HG03139 (cell line): Measurements from ENCODE around the gene VPS9D1.
A peak's percentile ranks its signal among the peaks of the same experiment; 100 is the strongest.
"Not testable (repeated sequence)": the region's sequence is repeated elsewhere in the genome, so short reads cannot be mapped to it uniquely, and the experiment has no call there.

Experiments used
- ATAC-seq: cut with Tn5 transposase; IDR thresholded peaks from one replicate; pipeline ENCODE4 v1.9.1; 2021; ENCODE audit not compliant: unreplicated experiment

The VPS9D1 gene

DNA sequence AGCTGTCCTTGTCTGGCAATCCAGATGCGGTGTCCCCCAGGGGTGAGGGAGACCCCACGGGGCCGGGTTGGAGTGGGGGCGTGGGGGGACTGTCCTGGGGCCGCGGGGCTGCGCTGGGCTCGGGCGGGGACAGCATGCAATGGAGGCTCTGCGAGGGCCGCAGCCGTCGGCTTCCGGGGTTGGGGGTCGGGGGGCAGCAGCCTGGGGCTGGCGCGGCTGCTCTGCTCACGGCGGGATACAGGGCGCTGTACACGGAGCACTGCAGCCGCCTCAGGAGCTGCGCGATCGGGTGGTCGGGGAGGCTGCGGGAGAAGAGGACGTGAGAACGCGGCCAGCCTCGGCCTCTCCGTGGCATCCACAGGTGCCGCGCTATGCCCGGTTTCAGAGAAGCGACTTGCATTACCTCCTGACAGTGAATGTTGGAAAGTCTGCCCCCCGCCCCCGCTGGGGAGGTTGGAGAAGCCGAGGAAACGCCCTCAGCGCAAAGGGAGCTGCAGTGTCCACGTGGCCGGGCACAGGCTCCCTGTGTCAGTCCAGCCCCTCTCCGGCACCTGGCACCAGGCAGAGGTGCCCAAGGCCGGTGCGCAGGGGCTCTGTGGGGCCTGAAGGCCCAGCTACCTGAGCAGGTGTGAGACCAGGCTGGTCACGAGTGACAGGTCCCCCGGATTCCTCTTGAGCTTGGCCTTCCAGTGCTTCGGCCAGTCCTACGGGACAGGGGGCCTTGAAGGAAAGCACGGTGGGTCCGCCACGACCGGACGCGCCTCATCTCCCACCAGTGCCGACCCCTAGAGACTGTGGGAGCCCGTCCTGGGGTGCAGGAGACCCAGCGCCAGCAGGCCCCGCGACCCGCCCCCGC, 9.8 kb downstream of the VPS9D1 start:
- ATAC-seq, result no peak

DNA sequence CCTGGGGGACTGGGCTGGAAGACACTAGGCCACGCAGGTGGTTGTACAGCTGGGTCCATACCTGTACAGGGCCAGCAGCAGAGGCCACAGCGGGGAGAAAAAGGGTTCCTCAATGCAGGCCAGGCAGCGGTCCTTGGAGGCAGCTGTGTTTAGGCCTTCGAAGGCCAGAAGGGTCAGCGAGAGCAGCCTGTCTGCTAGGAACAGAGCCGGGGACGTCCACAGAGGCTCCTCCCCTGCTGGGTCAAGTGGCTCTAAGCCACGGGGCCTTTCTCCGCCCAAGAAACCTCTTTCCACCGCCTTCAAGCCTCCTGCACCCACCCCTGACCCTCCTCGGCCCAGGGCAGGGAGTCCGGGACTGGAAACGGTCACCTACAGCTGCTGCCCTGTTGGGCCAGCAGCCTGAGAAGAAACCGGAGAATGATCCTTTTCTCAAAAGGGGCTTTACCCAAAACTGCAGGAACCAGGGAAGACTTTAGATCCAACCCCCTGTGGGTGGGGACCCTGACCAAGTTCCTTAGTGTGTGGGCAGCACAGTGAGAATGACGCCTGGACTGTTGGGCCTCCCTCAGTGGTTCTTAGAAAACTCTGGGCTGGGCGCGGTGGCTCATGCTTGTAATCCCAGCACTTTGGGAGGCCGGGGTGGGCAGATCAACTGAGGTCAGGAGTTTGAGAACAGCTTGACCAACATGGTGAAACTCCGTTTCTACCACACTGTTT, 10.8 kb downstream of the VPS9D1 start:
- ATAC-seq, result no peak

DNA sequence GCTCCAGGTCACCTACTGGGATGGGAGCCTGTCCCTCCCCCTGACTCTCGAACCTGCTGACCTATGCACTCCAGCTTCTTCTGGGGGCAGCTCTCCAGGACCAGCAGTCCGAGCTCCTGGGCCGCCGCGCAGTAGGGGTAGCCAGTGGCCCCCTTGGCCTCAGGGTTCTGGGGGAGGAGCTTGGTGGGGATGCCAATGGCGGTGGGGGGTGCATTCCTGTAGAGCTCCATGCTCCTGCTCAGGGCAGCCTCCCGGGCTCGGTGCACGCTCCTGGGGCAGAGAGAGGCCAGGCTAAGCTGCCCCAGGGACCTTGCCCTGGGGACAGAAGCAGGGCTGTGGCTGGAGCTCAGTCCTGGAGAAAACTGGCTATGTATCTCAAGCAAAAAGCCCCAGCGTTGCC, 11.5 kb downstream of the VPS9D1 start:
- ATAC-seq, result no peak

DNA sequence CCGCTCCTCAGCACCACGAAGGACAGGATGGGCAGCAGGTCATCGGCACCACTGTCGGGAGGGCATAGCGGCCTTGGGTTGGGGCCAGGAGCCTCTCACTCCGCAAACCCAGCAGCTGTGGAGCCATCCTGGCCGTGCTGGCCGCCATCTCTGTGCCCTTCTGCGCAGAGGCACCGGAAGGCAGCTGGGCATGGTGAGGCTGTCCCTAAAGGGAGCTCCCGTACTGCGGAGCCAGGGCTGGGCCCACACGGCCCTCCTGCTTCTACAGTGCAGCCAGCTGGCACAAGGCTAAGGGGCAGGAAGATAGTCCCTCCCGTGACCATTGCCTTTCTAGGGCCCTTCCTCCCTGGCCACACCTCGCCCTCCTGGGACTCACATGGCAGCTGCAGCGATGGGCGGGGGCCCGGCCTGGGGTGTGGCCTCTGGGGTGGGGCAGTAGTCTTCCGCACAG, 12.2 kb downstream of the VPS9D1 start:
- no peak for ATAC-seq

DNA sequence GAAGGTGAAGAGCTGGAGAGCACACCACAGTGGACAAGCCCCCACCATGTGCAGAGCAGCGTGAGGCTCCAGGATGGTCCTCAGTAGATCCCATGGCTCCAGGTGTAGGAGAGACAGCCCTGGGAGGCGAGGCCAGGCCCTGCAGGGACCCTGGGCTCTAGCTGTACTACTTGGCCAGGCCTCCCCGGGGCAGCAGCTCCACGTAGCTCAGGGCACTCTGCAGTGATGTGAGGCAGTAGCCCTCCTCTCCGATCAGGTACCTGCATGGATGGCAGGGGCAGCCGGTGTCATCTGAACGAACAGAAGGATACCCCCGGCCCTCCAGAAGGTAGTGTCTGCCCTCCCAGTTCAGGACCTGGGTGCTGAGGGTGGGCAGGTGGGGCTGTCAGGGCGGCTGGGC, 13.0 kb downstream of the VPS9D1 start:
- ATAC-seq, result no peak

DNA sequence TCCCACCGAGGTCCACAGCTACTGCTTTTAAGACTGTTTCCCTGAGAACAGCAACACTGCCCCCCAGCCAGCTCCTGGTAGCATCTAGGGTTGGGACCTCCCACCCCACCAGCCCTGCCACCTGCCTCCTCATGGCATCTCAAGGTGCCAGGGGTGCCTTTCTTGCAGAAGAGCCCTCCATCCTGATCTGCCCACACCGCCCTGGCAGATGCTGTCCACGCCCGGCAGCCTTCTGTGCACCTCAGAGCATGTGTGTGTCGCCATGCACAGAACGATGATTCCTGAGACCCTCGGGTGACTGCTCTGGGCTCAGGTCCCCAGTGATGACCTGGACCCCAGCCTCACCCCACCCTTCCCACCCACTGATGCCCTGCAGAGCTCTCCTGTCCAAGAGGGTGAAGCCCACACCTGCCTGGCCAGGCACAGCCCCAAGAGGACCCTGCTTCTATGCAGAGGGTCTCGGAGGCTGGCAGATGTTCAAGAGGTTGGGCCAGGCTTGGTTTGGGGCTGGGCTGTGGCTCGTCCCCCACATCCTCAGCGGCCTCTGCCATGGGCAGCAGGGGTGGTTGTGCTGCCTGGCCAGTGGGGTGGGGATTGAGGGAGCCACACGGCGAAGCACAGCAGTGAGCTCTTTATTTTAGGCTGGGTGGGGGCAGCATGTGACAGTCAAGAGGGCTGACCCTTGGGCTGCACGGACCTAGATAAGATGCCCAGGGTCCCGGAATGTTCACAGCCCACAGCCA, 14.0 kb downstream of the VPS9D1 start:
- no peak for ATAC-seq

DNA sequence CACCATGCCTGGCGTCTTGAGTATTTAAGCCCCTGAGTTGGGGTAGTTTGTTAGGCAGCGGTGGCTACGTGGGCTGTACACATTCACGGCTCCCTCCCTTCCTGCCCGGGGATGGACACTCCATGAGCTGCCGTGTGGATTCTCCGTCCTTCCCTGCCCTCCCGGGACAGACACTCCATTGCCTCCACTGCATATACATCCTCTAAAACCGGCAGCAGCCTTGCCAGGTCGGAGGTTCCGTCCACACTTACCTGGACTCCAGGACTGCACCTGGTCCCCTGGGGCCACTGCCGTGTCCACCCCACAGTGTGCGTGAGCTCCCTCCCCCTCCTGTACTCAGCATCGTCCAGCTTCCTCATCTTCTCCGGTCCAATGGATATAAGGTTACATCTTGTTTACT, 15.7 kb downstream of the VPS9D1 start:
- ATAC-seq, result no peak

DNA sequence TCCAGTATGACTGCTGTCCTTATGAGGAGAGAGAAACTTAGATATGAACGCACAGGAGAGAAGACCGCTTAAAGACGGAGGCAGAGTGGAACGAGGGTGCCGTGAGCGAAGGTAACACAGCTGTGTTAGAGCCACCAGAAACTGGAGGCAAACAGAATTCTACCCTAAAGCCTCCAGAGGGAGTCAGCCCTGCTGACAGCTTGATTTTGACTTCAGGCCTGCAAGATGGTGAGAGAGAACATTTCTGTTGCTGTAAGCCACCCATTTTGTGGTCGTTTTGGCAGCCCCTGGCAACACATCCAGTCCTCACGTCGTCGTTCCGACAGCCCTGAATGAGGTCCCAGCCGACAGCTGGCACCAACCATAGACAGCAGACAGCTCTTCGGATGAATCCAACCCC, 16.4 kb downstream of the VPS9D1 start:
- no peak for ATAC-seq

DNA sequence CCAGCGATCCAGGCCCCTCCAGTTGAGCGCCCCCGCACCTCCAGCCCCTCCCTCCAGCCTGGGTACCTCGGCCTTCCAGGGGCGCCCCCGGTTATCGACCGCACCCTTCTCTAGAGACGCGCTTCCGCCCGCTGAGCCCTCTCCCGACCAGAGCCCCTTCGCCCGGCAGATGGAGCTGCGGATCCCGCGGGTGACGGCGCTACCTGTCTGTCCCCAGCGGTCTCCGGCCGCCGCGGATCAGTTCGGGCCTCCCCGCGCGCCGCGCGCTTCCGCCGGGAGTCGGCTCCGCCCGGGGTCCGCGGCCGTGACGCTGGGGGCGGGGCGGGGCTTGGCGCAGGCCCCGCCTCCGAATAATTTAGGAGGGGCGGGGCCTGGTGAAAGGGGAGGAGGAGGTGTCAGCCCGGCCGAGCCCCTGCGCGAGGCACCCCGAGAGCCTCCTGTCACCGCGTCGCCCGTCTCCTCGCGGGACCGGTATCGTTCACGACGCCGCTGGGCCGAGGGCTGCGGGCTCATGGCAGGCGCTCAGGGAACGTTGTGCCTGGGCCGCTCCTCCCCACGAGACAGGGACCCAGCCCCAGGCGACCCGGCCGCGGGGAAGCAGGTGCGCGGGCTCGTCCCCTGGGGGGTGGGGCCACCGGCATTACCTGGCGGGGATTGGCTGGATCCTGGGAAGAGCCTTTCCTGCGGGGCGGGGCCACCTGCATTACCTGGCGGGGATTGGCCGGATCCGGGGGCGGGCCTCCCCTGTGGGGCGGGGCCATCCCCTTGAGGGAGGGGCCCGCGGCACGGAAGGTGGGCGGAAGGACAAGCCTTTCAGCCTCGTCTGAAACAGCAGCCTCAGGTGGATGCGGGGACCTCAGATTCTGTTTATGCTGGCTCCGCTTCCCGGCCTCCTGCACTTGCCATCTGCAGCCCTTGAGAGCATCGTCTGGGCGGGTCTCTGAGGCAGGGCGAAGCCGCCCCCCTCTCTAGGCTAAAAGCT, 19.0 kb downstream of the VPS9D1 start, which contains the start of gene SPATA2L:
SPATA2L (minus strand) TSS at position 281 of the 982 bp plus-strand sequence. CDS start 473 bp downstream, outside the sequence.
- ATAC-seq, result peak; percentile 63

DNA sequence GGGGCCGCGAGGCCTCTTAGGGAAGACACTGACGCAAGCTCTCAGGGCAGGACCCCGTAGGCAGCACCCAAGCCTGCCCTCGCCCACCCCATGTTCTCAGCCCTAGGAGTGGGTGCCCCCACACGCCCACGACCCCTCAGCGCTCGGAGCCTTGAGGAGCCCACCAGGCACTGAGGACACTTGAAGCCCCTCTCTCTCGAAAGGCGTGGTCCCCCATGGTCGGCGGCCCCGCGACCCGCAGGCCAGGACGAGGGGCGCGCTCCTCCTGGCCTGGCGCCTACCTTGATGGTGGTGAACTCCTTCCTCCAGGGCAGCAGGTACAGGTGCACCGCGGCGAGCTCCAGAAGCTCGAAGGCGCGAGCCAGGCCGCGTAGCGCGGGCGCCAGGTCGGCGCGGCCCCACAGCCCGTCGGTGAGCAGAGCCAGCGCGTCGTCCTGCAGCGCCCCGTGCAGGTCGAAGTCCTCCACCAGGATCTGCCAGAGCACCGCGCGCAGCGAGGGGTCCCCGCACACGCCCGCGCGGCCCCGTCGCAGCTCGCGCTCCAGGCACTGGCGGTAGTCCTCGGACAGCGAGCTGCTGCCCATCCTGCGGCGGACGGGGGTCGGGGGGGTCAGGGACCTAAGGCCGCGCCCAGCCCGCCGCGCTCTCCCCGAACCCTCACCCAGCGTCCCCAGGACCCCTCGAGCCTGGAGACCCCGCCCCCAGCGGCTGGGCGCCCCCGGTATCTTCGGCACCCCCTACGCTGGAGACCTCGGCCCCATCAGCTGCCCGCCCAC, 19.9 kb downstream of the VPS9D1 start:
- ATAC-seq, result peak; percentile 17

DNA sequence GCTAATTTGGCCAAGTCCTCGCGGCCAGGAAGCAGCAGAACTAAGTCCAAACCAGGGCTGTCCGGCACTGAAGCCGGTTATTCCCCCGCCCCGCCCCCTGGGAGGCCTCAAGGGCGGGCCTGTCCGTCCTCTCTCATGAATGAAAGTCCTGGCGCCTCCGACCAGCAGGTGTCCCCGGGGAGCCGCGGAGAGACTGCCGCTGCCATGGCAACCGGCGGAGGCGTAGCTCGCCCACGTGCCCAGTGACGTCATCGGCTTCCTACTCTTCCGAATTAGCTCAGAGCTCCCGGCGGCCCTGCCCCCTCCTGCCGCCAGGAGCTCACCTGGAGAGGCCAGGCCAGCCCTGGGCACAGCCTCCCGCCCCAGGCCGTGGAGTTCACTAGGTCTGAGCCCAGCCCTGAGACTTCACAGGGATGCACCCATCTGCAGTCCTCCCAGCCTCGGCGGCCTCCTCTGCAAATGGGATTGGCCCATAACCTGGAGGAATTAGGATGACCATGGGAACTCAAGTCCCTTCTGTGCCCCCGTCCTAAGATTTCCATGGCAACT, 20.5 kb downstream of the VPS9D1 start:
- ATAC-seq, result peak; percentile 42

DNA sequence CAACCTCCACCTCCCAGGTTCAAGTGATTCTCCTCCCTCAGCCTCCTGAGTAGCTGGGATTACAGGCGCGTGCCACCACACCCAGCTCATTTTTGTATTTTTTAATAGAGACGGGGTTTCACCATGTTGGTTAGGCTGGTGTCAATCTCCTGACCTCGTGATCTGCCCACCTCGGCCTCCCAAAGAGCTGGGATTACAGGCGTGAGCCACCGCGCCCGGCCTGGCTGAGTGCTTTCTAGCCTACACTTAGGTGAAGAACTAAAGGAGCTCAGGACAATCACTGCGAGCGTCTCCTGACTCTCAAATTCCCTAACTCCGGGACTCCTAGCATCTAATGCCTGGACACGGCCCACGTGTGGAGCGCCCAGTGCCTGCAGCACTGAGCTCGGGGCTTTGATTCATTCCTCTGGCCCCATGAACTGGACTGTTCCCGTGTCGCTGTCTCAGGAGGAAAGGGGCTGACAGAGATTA, 21.0 kb downstream of the VPS9D1 start:
- not testable (repeated sequence) for ATAC-seq

DNA sequence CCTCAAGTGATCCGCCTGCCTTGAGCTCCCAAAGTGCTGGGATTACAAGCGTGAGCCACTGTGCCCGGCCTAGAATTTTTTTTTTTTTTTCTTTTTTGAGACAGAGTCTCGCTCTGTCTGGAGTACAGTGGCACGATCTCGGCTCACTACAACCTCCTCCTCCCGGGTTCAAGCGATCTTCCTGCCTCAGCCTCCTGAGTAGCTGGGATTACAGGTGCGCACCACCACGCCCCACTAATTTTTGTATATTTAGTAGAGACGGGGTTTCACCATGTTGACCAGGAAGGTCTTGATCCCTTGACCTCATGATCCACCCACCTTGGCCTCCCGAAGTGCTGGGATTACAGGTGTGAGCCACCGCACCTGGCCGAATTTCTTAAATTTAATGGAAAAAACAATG, 22.0 kb downstream of the VPS9D1 start:
- not testable (repeated sequence) for ATAC-seq

DNA sequence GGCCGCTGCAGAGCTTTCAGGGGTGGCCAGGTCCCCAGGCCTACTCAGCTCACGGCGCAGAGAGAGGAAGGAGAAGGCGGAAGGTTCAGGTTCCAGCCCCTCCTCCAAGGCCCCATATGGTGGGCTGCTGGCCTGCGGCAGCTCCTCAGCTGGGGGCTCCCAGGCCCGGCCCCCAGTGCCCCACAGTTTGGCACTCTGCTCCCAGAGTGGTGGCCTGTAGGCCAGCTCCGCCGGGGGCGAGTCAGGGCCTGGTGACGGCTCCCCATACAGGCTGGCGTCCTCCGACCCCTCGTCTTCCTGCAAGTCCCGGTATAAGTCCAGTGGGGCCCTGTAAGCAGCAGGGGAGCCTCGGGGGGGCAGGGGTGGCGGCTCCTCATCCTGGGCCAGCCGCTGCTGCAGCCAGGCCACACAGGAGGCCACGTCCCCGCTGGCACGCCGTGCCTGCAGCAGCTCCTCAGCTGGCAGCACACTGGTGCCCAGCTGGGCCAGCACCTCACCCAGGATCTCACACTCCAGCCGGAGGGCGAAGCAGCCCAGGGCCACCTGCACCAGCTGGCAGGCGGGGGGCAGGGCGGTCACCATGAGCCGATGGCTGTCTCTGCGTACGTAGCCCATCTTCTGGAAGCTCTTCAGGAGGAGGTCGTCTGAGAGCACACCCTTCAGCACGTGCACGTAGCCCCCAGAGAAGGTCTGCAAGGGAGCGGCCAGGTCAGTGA, 22.9 kb downstream of the VPS9D1 start:
- no peak for ATAC-seq

DNA sequence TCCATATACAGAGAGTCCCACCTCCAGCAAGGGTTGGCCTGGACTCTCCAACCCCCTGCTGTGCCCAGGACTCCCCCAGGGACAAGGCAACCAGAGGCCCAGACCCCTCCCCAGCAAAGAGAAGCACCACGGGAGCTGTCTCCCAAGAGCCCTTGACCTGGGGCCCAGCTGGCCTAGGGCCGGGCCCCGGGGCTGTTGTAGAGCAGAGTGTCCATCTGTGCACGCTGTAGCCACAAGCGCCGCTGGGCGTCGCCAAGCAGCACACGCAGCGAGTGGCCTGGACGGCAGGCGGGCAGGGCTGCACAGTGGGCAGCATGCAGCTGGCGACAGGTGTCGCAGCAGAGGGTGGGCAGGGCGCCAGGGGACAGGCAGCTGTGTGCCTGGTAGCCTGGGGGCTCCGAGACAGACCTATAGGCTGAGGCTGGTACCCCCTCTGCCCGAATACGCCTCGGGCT, 23.5 kb downstream of the VPS9D1 start:
- no peak for ATAC-seq

DNA sequence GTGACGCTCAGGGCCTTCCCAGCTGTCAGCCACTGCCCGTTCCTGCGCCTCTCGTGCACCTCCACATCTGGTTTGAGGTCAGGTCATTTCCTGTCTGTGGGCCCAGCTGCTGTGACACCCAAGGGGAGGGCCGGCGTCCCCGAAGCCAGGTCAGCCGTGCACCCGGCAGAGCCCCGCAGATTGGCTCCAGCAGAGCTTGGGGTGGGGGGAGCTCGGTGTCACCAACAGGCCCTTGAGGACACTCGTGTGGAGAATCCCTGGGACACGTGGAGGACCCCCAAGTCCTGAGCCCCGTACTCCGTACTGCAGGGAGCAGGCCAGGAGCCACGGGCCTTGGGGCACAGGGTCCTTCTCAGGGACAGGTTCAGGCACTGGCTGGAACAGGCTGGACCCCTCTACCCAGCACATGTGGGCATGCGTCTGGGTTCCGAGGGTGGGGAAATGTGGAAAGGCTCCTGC, 24.0 kb downstream of the VPS9D1 start:
- ATAC-seq, result no peak

DNA sequence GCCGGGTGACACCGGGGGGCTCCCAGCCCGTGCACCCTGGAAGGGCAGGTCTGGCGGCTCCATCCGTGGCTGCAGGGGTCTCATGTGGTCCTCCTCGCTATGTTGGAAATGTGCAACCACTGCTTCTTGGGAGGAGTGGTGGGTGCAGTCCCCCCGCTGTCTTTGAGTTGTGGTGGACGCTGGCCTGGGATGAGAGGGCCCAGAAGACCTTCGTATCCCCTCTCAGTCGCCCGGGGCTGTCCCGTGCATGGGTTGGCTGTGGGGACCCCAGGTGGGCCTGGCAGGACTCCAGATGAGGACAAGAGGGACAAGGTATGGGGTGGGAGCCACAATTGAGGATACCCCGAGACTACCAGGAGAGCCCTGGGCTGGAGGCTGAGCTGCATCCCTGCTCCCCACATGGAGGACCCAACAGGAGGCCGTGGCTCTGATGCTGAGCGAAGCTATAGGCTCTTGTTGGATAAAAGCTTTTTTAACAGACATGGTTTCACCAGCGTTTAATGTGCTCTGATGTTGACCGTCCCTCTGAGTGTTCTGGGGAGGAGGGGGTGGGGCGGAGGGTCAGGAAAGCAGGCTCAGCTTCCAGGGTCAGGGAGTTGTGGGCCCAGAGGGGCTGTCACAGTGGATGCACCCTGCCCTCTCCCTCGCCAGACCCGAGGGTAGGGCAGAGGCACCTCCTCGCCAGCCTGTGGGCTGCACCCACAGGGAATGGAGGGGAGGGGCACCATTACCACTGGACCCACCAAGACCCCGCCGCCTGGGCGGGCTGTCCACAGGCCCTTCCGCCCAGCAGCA, 24.6 kb downstream of the VPS9D1 start:
- no peak for ATAC-seq
